Measurements from ENCODE around the gene RNASEH2A. TPM values are rescaled to one million over a fixed set of nuclear protein-coding genes. Genes with fewer than 3 reads are reported as not detected.

RNASEH2A gene
- total and polyA plus RNA-seq, 2 of the 13 experiments (the other 11 are each of a cell fraction or from before 2014, with no cell fraction given) = 25.1 to 35.8 TPM

DNA sequence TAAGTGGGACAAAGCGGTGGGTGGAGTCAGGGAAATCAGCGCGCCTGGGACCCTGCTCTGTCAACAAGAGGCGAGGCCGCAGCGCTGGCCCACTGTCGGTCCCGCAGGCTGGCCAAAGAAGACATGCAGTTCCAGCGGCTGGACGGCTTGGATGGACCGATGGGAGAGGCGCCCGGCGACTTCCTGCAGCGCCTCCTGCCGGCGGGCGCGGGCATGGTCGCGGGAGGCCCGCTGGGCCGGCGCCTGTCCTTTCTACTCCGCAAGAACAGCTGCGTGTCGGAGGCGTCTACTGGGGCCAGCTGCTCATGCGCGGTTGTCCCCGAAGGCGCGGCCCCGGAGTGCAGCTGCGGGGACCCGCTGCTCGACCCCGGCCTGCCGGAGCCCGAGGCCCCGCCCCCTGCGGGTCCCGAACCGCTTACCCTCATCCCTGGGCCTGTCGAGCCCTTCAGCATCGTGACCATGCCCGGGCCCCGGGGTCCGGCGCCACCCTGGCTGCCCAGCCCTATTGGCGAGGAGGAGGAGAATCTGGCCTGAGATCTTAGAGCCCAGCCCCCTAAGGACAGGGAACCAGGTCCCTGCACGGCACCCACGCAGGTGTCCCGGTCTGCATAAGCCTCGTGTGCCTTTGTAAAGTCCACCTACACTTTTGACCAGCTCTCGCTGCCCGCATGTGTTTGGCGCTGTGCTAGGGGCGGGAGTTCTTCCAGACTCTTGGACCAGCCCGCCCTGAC, 48.7 kb upstream of the RNASEH2A start (continued):
- TF ChIP-seq MXD1 (CRISPR knock-in tag; IDR thresholded peaks at IDR 0.05) (peak; percentile 64; the same call in 1 of the 2 replicates), TEAD2 (CRISPR knock-in tag; IDR thresholded peaks at IDR 0.05) (no peak), ATRX (CRISPR knock-in tag; IDR thresholded peaks at IDR 0.05; ENCODE audit: borderline replicate concordance) (no peak), KLF11 (CRISPR knock-in tag; IDR thresholded peaks at IDR 0.05) (no peak), ZSCAN31 (CRISPR knock-in tag; IDR thresholded peaks at IDR 0.05; ENCODE audit: low read depth) (peak; percentile 41; the same call in 1 of the 2 replicates), MATR3 (CRISPR knock-in tag; IDR thresholded peaks at IDR 0.05) (no peak), ZNF552 (CRISPR knock-in tag; IDR thresholded peaks at IDR 0.05; ENCODE audit: borderline replicate concordance) (no peak; the same call in 1 of the 2 replicates), NKX3-1 (CRISPR knock-in tag; IDR thresholded peaks at IDR 0.05) (no peak), ZNF547 (CRISPR knock-in tag; IDR thresholded peaks at IDR 0.05) (peak; percentile 32; the same call in 1 of the 2 replicates), ARNT2 (CRISPR knock-in tag; IDR thresholded peaks at IDR 0.05; ENCODE audit: low read depth) (no peak), DMAP1 (CRISPR knock-in tag; IDR thresholded peaks at IDR 0.05) (0 out of 2 replicates have a peak, but pooled peaks have one; percentile 17), PBX3 (CRISPR knock-in tag; IDR thresholded peaks at IDR 0.05; ENCODE audit: borderline replicate concordance) (no peak), GABPA (IDR thresholded peaks at IDR 0.05; ENCODE audit: low read depth, low read length) (no peak), GABPA (CRISPR knock-in tag; IDR thresholded peaks at IDR 0.05; ENCODE audit: low read depth) (no peak), HNRNPH1 (optimal IDR thresholded peaks at IDR 0.05; ENCODE audit: low read depth, low read length) (no peak), FOXP1 (IDR thresholded peaks at IDR 0.05) (no peak), FOXP1 (CRISPR knock-in tag; IDR thresholded peaks at IDR 0.05) (no peak), ZNF598 (CRISPR knock-in tag; IDR thresholded peaks at IDR 0.05; ENCODE audit: borderline replicate concordance) (peak; percentile 75; the same call in 1 of the 2 replicates), TAF15 (IDR thresholded peaks at IDR 0.05; ENCODE audit: low read depth, low read length, poor library complexity, severe bottlenecking) (no peak), ARID3A (IDR thresholded peaks at IDR 0.05; ENCODE audit: low read depth, low read length) (no peak), BORCS8-MEF2B (CRISPR knock-in tag; IDR thresholded peaks at IDR 0.05) (no peak; the same call in 1 of the 2 replicates), ZNF768 (CRISPR knock-in tag; IDR thresholded peaks at IDR 0.05) (0 out of 2 replicates have a peak, but pooled peaks have one; percentile 53), ZNF276 (CRISPR knock-in tag; IDR thresholded peaks at IDR 0.05; ENCODE audit: low read depth) (no peak), ATF7-NPFF (CRISPR knock-in tag; IDR thresholded peaks at IDR 0.05; ENCODE audit: low read depth) (no peak), HOXA5 (CRISPR knock-in tag; IDR thresholded peaks at IDR 0.05) (no peak; the same call in 1 of the 2 replicates), ZC3H13 (CRISPR knock-in tag; IDR thresholded peaks at IDR 0.05) (no peak)
- TF ChIP-seq, protein P1, sequence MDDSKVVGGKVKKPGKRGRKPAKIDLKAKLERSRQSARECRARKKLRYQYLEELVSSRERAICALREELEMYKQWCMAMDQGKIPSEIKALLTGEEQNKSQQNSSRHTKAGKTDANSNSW (CRISPR knock-in tag; IDR thresholded peaks at IDR 0.05; ENCODE audit: borderline replicate concordance) = no peak
